Vagina (tissue), 2 donors: ENCODE results near the gene FRYL. TPM values are rescaled to one million over a fixed set of nuclear protein-coding genes. Genes with fewer than 3 reads are reported as not detected.
"Not testable (repeated sequence)": the region's sequence is repeated elsewhere in the genome, so short reads cannot be mapped to it uniquely, and the experiment has no call there.

Experiments used
- DNase-seq, 2 donors: peaks; one replicate each; pipeline ENCODE4 v3.0.0-alpha.2; 2017; ENCODE audit errors: extremely low spot score in 2 of 2
- H3K27ac ChIP-seq: fragments of 200-600 bp; sonication (generic); one replicate; pipeline ENCODE4 v1.5.1; 2019
- H3K27me3 ChIP-seq: fragments of 200-600 bp; sonication (generic); one replicate; pipeline ENCODE4 v1.5.1; 2019
- H3K36me3 ChIP-seq, 2 donors: fragments of 200-600 bp; sonication (generic); one replicate each; pipeline ENCODE4 v1.5.1; 2017 to 2019
- H3K4me1 ChIP-seq: fragments of 200-600 bp; sonication (generic); one replicate; pipeline ENCODE4 v1.5.1; 2019
- H3K4me3 ChIP-seq, 2 donors: fragments of 200-600 bp; sonication (generic); 1 replicate in 1 of 2; 2 replicates in 1 of 2; pipeline ENCODE4 v1.5.1; 2016 to 2019
- H3K9me3 ChIP-seq: fragments of 200-600 bp; sonication (generic); one replicate; pipeline ENCODE4 v1.5.1; 2019
- POLR2A ChIP-seq, 2 donors: fragments of 450-650 bp; IDR thresholded peaks; one replicate each; pipeline ENCODE4 v1.6.1; 2017; ENCODE audit warnings: antibody characterized with exemption in 2 of 2, mild to moderate bottlenecking in 2 of 2, moderate library complexity in 2 of 2
- POLR2AphosphoS5 ChIP-seq, 2 donors: sonication (generic); formaldehyde crosslinking; IDR thresholded peaks; one replicate each; pipeline ENCODE4 v1.9.0; 2017; ENCODE audit warnings: antibody characterized with exemption in 2 of 2, mild to moderate bottlenecking in 2 of 2, low read depth in 1 of 2; ENCODE audit not compliant: insufficient read depth in 1 of 2
- intact Hi-C: fragments of 100-400 bp; cut with DNase I; formaldehyde crosslinking; loops from one replicate; pipeline ENCODE4 v1.15.1; 2023
- total RNA-seq: library from RNA; depleted of rRNA; stranded (reverse); fragments of >200 nt; gene quantifications from one replicate; pipeline ENCODE4 v1.2.3, GENCODE V29; 2016
- TF ChIP-seq, protein P1 (sequence below), 3 experiments: fragments of 450-650 bp in 2 of 3; fragments of 200-600 bp in 1 of 3; sonication (generic) in 1 of 3; IDR thresholded peaks; one replicate each; pipeline ENCODE4 v1.5.1; 2017 to 2019; ENCODE audit warnings: antibody characterized with exemption in 3 of 3, mild to moderate bottlenecking in 2 of 3, moderate library complexity in 2 of 3

The FRYL gene
- total RNA-seq, 1 donor from 2014 or later = 51.8 TPM

- DNase-seq = no peak
- Histone ChIP-seq H3K27me3 (no peaks in the 10 kb centered on the region), H3K4me1 (peaks cover 45% of the 10 kb centered on the region), H3K27ac (no peak overlapping the region), H3K4me3 (no peak overlapping the region), H3K9me3 (no peaks in the 10 kb centered on the region), H3K36me3 (no peaks in the 10 kb centered on the region)
- TF ChIP-seq, protein P1, sequence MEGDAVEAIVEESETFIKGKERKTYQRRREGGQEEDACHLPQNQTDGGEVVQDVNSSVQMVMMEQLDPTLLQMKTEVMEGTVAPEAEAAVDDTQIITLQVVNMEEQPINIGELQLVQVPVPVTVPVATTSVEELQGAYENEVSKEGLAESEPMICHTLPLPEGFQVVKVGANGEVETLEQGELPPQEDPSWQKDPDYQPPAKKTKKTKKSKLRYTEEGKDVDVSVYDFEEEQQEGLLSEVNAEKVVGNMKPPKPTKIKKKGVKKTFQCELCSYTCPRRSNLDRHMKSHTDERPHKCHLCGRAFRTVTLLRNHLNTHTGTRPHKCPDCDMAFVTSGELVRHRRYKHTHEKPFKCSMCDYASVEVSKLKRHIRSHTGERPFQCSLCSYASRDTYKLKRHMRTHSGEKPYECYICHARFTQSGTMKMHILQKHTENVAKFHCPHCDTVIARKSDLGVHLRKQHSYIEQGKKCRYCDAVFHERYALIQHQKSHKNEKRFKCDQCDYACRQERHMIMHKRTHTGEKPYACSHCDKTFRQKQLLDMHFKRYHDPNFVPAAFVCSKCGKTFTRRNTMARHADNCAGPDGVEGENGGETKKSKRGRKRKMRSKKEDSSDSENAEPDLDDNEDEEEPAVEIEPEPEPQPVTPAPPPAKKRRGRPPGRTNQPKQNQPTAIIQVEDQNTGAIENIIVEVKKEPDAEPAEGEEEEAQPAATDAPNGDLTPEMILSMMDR (IDR thresholded peaks at IDR 0.05) = no peak
- TF ChIP-seq POLR2A (IDR thresholded peaks at IDR 0.05) = no peak
- TF ChIP-seq POLR2AphosphoS5 (IDR thresholded peaks at IDR 0.05; ENCODE audit: insufficient read depth in 1 of 2, low read depth in 1 of 2) = no peak
- intact Hi-C loops = no loop called here
Observed at GRCh38 chr4:48640225-48640624, 139.9 kb downstream of the FRYL start.

DNA sequence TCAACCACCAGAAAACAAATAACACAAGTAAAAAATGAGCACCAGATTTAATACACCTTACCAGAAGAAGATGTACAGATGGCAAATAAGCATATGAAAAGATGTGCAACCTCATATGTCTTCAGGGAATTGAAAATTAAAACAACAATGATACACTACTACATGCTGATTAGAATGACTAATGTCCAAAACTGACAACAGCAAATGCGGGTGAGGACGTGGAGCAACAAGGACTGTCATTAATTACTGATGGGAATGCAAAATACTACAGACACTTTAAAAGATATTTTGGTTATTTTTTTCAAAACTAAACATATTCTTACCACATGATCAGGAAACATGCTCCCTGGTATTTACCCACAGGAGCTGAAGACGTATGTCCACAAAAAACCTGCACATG, 140.3 kb downstream of the FRYL start:
- TF ChIP-seq POLR2AphosphoS5 (IDR thresholded peaks at IDR 0.05; ENCODE audit: insufficient read depth in 1 of 2, low read depth in 1 of 2) (no peak), POLR2A (IDR thresholded peaks at IDR 0.05) (no peak)
- TF ChIP-seq, protein P1 (IDR thresholded peaks at IDR 0.05) = no peak
- DNase-seq = no peak

GRCh38 chr4:48638586-48638985, 141.5 kb downstream of the FRYL start:
- peaks cover 43% of the 10 kb centered on the region for H3K4me1 ChIP-seq
- H3K9me3 ChIP-seq, H3K4me3 ChIP-seq, H3K27ac ChIP-seq, H3K36me3 ChIP-seq, DNase-seq, intact Hi-C loops, H3K27me3 ChIP-seq: not testable (repeated sequence)

More for the DNA sequence above, 140.3 kb downstream of the FRYL start:
- H3K9me3 ChIP-seq = no peaks in the 10 kb centered on the region
- peaks cover 47% of the 10 kb centered on the region for H3K4me1 ChIP-seq
- H3K36me3 ChIP-seq = no peaks in the 10 kb centered on the region
- H3K4me3 ChIP-seq = no peak overlapping the region
- no peaks in the 10 kb centered on the region for H3K27me3 ChIP-seq
- no peak overlapping the region for H3K27ac ChIP-seq
- intact Hi-C loops = no loop called here

DNA sequence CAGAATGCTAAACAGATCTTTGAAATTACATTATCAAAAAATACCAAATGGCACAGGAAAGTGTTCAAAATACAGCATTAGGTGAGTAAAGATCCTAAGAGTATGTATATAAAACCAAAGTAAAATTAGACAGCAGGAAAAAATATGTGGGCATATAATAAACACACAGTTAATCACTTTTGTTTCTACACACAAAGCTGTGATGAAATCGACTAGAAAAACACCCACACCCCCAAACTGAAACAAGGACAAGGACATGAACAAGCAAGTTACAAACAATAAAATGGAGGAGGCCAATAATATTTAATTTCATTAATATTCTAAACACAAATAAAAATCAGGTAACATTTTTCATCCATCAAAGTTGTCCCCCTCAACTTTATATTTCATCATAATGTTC, 143.2 kb downstream of the FRYL start:
- intact Hi-C loops = no loop called here
- Histone ChIP-seq H3K4me3 (no peak overlapping the region), H3K9me3 (no peaks in the 10 kb centered on the region), H3K4me1 (peaks cover 29% of the 10 kb centered on the region), H3K36me3 (no peaks in the 10 kb centered on the region), H3K27ac (no peak overlapping the region), H3K27me3 (no peaks in the 10 kb centered on the region)
- TF ChIP-seq POLR2AphosphoS5 (IDR thresholded peaks at IDR 0.05; ENCODE audit: insufficient read depth in 1 of 2, low read depth in 1 of 2) (no peak), POLR2A (IDR thresholded peaks at IDR 0.05) (no peak)
- TF ChIP-seq, protein P1 (IDR thresholded peaks at IDR 0.05) = no peak
- DNase-seq = no peak

DNA sequence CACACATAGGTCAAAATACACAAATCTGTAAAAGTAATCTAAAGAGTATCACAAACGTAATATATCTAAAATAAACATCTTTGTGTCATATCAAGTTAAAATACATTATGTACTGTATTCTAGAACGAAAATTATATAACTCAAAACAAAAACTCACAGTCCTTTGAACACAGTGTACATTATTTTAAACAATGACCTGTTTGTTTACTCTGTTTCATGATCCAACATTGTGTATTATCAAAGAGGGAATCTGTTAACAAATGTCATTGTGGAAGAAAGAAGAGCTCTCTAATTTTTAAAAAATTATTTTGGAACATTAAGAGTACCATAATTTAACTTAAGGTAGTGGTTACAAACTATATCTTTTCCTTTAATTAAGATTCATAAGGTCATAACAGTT, 144.1 kb downstream of the FRYL start:
- H3K4me3 ChIP-seq = no peak overlapping the region
- H3K4me1 ChIP-seq = peaks cover 23% of the 10 kb centered on the region
- TF ChIP-seq POLR2AphosphoS5 (IDR thresholded peaks at IDR 0.05; ENCODE audit: insufficient read depth in 1 of 2, low read depth in 1 of 2) = no peak
- TF ChIP-seq, protein P1 (IDR thresholded peaks at IDR 0.05) = no peak
- TF ChIP-seq POLR2A (IDR thresholded peaks at IDR 0.05) = no peak
- intact Hi-C loops = no loop called here
- DNase-seq = no peak
- H3K27ac ChIP-seq = no peak overlapping the region
- H3K27me3 ChIP-seq = no peaks in the 10 kb centered on the region
- no peaks in the 10 kb centered on the region for H3K36me3 ChIP-seq
- no peaks in the 10 kb centered on the region for H3K9me3 ChIP-seq

- H3K36me3 ChIP-seq = no peaks in the 10 kb centered on the region
- no peak overlapping the region for H3K27ac ChIP-seq
- TF ChIP-seq, protein P1 (IDR thresholded peaks at IDR 0.05) = no peak
- TF ChIP-seq POLR2A (IDR thresholded peaks at IDR 0.05) = no peak
- TF ChIP-seq POLR2AphosphoS5 (IDR thresholded peaks at IDR 0.05; ENCODE audit: insufficient read depth in 1 of 2, low read depth in 1 of 2) = no peak
- no peak for DNase-seq
- peaks cover 16% of the 10 kb centered on the region for H3K4me1 ChIP-seq
- intact Hi-C loops = no loop called here
- no peak overlapping the region for H3K4me3 ChIP-seq
- H3K27me3 ChIP-seq = no peaks in the 10 kb centered on the region
- H3K9me3 ChIP-seq = no peaks in the 10 kb centered on the region
Observed at GRCh38 chr4:48635310-48635709, 144.8 kb downstream of the FRYL start.
